Fibroblast of mammary gland (primary cell): ENCODE data around the gene ZNF598.

Source experiments
- DNase-seq: peaks from one replicate; pipeline ENCODE4 v3.0.0-alpha.2; 2010; ENCODE audit warnings: low read depth
- H3K4me3 ChIP-seq: 2 replicates; pipeline ENCODE4 v1.5.1; 2011; ENCODE audit warnings: low read depth, mild to moderate bottlenecking, low read length, moderate library complexity; ENCODE audit not compliant: control insufficient read depth
- CTCF ChIP-seq: conservative IDR thresholded peaks from 2 replicates; pipeline ENCODE4 v1.5.1; 2011; ENCODE audit warnings: low read depth, low read length, inconsistent platforms; ENCODE audit not compliant: control insufficient read depth, insufficient read depth

The ZNF598 gene

GRCh38 chr16:2005646-2006045, 4.0 kb downstream of the ZNF598 start:
- no peak for TF ChIP-seq CTCF
- H3K4me3 ChIP-seq, result no peak overlapping the region
- no peak for DNase-seq

- H3K4me3 ChIP-seq, result no peak overlapping the region
- no peak for TF ChIP-seq CTCF
- DNase-seq, result peak; percentile 36
These were observed 4.7 kb downstream of the ZNF598 start for GRCh38 chr16:2004795-2005517.

GRCh38 chr16:2003827-2004641, 5.6 kb downstream of the ZNF598 start:
- no peak overlapping the region for H3K4me3 ChIP-seq
- TF ChIP-seq CTCF, result peak; percentile 87

GRCh38 chr16:2003231-2003826, 6.3 kb downstream of the ZNF598 start:
- H3K4me3 ChIP-seq, result no peak overlapping the region
- no peak for TF ChIP-seq CTCF
- DNase-seq, result no peak

More at GRCh38 chr16:2003827-2004641, 5.6 kb downstream of the ZNF598 start:
- peak; percentile 86 for DNase-seq

GRCh38 chr16:2002406-2003230, 7.0 kb downstream of the ZNF598 start:
- no peak for TF ChIP-seq CTCF
- DNase-seq, result no peak
- no peak overlapping the region for H3K4me3 ChIP-seq
